HEK293 (cell line): ENCODE data around the gene PROCA1.
"Not testable (repeated sequence)": the region's sequence is repeated elsewhere in the genome, so short reads cannot be mapped to it uniquely, and the experiment has no call there.

Experiments used
- ZNF433 ChIP-seq: fragments of 450-650 bp; formaldehyde crosslinking; IDR thresholded peaks from 2 replicates; pipeline ENCODE4 v1.5.1; 2016; ENCODE audit warnings: missing biosample characterization, missing genetic modification characterization, low read depth
- TF ChIP-seq, protein P1 (sequence below): fragments of 450-650 bp; formaldehyde crosslinking; IDR thresholded peaks from 2 replicates; pipeline ENCODE4 v1.5.1; 2016; ENCODE audit warnings: missing biosample characterization, missing genetic modification characterization

DNA sequence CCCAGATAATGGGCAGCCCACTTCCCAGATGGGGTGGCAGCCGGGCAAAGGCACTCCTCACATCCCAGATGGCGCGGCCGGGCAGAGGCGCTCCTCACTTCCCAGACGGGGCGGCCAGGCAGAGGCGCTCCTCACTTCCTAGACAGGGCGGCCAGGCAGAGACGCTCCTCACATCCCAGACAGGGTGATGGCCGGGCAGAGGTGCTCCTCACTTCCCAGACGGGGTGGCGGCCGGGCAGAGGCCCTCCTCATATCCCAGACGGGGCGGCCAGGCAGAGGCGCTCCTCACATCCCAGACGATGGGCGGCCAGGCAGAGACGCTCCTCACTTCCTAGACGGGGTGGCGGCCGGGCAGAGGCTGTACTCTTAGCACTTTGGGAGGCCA is 52.2 kb downstream of the PROCA1 start:
- TF ChIP-seq ZNF433 (tag by site-specific recombination), result not testable (repeated sequence)
- TF ChIP-seq, protein P1, sequence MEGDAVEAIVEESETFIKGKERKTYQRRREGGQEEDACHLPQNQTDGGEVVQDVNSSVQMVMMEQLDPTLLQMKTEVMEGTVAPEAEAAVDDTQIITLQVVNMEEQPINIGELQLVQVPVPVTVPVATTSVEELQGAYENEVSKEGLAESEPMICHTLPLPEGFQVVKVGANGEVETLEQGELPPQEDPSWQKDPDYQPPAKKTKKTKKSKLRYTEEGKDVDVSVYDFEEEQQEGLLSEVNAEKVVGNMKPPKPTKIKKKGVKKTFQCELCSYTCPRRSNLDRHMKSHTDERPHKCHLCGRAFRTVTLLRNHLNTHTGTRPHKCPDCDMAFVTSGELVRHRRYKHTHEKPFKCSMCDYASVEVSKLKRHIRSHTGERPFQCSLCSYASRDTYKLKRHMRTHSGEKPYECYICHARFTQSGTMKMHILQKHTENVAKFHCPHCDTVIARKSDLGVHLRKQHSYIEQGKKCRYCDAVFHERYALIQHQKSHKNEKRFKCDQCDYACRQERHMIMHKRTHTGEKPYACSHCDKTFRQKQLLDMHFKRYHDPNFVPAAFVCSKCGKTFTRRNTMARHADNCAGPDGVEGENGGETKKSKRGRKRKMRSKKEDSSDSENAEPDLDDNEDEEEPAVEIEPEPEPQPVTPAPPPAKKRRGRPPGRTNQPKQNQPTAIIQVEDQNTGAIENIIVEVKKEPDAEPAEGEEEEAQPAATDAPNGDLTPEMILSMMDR, result not testable (repeated sequence)
